DMS153 treated with DMSO at 0.1 percent for 48 hours (cell line): ENCODE measurements around the gene SLC11A2.

ENCODE experiments used
- DNase-seq: peaks from one replicate; lab custom pipeline; 2025; ENCODE audit not compliant: unreplicated experiment; lab: John Stamatoyannopoulos, UW

Gene SLC11A2

DNA sequence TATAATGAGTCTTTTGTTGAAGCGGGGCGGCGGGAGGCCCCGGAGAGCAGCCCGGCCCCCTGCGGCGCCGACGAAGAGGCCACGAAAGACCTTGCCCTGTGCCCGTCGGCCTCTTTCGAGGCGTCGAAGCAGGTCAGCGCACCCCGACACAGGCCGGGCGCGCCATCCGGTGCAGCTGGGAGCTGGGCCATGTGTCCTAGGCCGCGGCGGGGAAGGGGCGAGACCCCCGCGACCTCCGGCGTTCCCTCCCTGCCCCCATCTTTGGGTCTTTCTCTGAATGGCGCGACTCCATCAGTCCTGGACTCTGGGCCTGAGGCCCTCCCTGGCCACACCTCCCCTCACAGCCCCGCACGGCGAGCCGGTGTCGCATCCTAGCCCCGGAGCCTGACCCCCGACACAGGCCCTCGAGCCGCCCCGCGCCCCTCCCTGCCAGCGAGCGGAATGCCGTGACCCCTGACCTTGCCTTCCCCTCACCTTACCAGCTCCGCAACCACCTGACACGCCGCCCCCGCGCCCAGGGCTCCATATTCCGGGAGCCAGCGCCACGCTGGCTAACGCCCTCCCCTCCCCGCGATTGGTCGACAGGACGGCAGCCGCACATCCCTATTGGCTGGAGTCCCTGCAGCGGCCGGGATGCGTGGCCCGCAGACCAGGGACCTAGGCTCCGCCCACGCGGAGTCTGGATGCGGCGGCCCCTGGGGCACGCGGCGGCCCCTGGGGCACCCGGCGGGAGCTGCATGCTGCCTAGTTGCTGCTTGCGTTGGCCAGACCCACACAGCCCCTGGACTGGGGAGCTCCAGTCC lies at the start of gene SLC11A2:
SLC11A2 (minus strand) TSS at position 549 of the 803 bp plus-strand sequence. CDS start 15,656 bp downstream, outside the sequence.
- DNase-seq, result peak; percentile 90

DNA sequence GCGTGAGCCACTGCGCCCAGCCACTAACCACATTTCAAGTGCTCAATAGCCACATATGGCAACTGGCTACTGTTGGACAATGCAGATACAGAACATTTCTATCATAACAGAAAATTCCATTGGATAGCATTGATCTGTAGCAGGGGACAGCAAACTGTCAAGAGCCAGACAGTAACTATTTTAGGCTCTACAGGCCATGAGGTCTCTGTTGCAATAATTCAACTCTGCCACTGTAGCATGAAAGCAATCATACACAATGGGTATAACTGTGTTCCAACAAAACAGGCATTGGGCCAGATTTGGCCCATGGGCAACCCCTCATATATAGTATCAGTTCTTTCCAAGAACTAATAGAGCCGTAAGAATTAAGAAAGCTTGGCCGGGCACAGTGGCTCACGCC lies 49.2 kb upstream of the SLC11A2 start:
- no peak for DNase-seq

DNA sequence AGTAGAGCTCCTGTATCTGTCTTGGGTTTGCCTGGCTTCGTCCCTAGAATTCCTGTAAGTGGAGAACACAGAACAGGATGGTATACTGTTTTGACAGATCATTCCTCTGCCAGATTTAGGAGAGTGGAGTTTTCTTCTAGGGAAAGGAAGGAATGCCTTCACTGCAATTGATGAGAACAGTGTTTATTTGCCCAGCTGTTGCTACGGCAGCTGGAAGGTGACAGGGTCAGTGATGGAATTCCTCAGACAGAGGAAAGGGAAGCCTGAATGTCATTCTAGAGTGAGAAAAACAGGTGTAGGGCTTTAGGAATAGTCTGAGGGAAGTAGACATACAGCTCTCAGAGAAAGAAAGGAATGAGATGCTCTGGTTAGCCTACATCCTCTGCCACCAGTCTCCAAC lies 45.5 kb upstream of the SLC11A2 start:
- no peak for DNase-seq

DNA sequence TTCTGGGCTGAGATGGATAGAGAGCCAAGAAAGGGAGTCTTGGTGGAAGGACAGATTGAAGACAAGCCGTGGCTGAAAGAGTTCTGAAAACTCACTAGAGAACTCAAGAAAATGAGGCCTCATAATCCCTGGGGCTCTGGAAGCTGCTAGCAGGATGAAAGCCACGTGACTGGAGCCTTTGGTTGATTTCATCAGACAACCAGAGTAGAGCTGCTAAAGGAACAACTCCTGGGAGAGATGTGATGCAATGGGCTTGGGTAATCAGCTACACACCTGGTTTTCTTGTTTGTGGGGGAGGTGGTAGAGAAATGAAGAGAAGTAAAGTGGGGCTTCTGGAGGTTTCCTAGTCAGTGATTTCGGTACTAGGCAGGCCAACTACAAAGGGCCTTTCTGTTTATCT lies 43.8 kb upstream of the SLC11A2 start:
- no peak for DNase-seq

DNA sequence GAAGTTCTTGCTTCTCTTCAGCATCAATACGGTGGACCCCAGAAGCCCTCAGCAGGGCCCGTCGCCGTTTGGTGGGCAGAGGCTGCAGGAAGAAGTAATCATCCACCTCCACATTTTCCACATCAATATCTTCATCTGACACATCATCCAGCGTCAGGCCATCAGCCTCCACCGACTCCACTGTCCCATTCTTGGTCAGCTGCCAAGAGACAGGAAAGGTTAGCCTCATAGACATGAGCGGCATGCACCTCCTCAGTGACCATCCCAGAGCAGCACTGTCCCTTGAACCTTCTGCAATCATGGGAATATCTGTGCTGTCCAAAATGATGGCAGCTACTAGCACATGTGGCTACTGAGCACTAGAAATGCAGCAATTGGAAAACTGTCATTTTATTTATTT lies 41.6 kb upstream of the SLC11A2 start:
- no peak for DNase-seq

DNA sequence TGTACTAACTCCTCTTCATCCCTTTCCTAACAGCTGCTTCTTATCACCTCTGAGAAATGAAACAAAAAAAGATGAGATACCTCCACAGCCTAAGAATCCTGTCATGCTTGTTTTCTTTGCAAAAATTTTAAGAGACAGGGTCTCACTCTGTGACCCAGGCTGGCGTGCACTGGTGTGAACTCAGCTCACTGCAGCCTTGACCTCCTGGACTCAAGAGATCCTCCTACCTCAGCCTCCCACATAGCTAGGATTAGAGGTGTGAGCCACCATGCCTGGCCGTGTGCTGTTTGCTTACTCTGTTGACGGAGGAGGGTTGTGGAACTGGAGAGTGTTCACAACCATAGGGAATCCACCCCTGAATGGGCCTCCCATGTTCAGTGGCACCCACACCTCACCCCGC lies 41.0 kb upstream of the SLC11A2 start:
- DNase-seq, result no peak

DNA sequence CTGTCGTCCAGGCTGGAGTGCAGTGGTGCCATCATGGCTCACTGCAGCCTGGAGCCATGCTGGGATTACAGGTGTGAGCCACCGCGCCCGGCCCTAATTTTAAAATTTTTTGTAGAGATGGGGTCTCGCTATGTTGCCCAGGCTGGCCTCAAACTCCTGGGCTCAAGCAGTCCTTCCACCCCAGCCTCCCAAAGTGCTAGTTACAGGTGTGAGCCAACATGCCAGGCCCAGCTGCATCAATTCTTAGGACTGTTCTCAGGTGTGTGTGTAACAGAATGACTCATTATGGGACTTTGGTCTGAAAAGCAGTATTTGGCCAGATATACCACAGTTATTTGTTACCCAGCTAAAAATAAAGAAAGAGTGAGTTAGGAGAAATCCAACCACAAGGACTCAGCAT lies 39.3 kb upstream of the SLC11A2 start:
- no peak for DNase-seq

DNA sequence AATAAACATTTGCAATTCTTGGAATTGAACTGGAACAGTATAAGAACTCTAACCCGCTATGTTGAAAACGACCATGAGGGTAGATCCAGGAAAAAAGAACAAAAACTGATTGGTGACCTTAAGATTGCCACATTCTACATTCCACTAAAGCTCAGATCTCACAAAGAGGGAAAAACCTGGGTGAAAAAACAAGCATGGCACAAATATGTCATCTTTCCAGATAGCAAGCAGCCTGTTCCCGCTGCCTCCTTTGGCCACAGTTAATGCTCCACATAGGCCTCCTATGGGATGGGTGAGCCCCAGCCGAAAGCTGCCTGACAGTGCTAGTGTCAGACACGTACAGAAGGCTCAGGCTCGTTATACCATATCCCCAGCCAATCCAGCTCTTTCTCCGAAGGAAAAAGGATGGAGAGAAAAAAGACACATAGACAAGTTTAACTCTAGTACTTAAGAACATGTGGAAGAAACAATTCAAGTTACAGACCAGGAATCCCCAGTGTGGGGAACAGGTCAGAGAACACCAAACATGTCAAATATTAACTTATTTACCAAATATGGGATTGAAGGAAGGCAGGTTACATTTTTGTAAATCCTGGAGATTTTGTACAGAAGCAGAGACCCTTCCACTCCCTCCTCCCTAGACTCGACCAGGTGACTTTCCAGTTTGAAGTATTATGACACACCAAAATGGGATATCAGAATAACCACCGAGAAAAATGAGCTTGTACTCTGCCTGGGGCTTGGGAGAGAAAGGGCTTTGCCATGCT lies 36.6 kb upstream of the SLC11A2 start:
- no peak for DNase-seq

DNA sequence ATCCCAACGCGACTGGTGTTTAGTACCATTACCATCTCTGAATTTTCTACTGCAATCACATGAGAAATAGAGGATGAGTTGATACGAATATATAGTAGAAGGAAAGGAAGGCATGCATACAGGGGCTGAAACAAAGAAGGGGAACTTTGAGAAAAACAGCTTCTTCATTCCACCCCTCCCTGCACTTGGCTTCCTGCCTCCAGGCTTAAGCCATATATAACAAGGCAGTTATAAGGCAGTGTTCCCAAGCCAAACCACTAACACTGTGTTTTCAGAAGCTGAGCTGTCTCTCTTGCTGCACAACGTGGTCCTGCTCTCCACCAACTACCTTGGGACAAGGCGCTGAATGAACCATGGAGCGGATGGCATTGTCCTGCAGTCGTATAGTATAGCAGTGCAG lies 32.9 kb upstream of the SLC11A2 start:
- DNase-seq, result no peak

DNA sequence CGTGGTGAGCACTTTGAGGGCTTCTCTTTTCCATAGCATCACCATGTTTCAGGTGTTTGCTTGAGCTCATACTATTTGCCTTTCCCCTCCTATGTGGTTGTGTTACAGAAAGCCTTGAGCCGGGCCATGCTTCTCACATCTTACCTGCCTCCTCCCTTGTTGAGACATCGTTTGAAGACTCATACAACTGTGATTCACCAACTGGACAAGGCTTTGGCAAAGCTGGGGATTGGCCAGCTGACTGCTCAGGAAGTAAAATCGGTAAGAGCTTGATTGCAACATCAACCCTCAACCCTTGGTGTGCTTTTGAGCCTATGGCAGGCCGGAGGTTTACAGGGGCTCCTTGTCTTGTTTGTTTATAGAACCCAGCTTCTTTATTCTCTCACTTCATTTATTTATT lies 30.1 kb upstream of the SLC11A2 start:
- DNase-seq, result no peak

DNA sequence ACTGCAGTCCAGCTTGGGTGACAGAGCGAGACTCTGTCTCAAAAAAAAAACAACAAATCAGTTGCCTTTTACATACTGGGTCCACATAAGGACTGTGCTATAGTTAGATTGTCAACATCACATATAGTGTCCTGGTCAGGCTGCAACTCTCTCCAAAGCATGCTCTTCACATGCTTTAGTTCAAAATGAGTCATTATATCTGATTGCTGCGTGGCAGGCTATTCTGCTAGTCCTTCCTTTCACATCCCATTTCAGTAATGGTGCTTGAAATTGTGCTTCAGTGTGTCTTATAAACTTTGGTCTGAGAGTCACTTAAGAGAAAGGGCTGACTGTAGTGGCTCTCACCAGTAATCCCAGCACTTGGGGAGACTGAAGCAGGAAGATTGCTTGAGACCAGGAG lies 28.9 kb upstream of the SLC11A2 start:
- no peak for DNase-seq

DNA sequence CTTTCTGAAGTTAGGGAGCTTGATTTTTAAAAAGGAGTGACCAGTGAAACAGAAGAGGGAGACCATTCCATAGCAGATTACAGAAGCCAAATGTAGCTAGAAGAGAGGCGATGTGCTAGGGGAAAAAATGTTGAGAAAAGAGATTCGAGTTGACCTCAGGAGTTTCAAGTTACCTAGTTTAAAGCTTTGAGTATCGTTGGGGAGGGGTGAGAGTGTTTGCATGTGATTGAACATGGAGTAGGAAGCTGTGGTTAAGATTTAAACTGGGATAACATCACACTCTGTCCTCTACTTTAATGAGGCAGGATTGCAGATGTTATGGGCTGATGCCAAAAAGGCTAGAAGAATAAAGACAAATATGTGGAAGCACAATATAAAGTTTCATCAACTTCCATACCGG lies 25.6 kb upstream of the SLC11A2 start:
- DNase-seq, result no peak

DNA sequence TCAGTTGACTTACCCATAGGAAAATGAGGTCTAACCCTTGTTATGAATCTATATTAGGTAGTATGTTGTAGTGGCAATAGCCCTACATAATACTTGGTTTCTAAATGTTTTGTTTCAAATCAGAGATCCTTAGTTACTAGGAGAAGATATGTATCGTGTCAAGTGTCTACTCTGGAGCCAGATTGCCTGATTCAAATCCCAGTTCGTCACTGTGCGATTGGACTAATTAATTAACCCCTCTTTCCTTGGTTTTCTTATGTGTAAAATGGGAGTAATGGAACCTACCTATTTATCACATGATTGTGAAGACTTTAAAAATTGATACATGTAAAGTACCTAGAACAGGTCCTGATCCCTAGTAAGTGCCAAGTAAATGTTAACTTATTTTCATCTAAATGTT lies 23.3 kb upstream of the SLC11A2 start:
- DNase-seq, result no peak

DNA sequence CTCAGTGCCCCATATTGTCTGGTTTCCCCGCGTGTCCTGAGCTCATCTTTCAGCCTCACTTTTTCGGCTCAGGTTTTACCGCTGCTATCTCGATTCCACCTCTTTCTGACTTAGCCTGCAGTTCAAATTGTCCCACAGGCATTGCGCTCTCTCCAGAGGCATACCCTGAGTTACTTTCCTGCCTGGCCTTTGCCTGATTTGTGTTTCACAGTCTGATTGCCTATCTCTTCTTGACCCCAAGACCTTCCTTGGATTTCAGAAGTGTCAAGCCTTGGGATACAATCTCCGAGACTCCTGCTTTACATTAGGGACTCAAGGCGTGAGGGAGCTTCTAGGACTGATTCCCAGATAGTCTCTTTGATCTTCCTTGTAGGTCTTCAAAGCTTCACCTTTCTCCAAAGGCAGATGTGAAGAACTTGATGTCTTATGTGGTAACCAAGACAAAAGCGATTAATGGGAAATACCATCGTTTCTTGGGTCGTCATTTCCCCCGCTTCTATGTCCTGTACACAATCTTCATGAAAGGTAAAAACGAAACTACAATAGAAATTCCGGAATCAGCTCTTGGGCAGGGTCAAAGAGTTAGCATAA lies 22.6 kb upstream of the SLC11A2 start:
- no peak for DNase-seq

DNA sequence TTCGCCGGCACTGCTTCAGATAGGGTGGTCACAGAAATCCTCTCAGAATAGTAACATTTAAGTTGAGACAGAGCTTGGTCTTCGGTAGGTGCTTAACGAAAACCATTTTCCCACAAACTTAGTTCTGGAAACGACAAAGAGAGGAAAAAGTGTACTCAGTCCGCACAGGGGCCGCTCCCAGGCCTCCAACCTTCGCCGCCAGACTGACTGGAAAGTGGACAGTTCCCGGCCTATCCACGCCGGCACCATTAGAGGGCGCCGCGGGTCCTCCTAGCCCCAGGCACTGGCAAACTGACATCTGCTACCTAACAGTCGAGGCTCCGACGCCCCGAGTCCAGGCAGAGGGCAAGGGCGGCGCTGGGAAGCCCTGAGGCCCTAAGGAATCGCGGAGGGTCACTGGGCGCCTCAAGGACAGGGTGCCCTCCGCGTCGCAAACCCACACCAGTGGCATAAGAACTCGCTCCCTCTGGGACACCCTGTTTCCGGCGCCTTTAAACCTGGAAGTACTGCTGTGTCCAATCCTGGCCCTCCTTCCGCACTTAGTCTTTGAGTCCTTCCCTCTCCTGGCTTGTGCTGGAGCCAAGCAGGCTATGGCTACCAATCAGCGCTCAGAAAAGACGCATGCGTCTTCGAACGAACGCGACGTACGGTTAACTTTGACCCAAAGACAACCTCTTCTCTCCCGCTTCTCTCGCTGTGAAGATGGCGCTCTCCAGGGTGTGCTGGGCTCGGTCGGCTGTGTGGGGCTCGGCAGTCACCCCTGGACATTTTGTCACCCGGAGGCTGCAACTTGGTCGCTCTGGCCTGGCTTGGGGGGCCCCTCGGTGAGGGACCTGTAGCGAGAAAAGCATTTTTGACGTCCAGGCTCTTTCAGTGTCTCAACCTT lies 21.7 kb upstream of the SLC11A2 start, which contains the start of gene LETMD1:
LETMD1 (plus strand) TSS at position 673 of the 886 bp plus-strand sequence; CDS start at position 703, 30 bp downstream.
- peak; percentile 96 for DNase-seq

DNA sequence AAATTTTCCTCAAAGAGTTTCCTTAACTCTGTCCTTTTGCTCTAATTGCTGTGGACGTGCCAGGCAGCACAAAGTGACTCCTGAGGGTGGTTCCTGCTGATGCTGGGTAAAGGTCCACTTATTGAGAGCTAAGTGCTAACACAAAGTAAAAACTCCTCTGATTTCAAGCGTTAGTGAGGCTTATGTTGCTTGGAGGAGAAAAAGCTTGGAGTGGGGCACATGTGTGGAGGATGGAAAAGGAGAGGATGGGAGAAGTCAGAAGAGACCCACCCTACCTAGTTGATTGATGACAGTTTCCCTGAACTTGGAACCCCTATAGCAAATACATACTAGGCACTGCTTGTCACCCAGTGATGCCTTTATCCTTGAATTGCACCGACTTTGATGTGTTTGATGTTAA lies 10.1 kb upstream of the SLC11A2 start:
- DNase-seq, result no peak

DNA sequence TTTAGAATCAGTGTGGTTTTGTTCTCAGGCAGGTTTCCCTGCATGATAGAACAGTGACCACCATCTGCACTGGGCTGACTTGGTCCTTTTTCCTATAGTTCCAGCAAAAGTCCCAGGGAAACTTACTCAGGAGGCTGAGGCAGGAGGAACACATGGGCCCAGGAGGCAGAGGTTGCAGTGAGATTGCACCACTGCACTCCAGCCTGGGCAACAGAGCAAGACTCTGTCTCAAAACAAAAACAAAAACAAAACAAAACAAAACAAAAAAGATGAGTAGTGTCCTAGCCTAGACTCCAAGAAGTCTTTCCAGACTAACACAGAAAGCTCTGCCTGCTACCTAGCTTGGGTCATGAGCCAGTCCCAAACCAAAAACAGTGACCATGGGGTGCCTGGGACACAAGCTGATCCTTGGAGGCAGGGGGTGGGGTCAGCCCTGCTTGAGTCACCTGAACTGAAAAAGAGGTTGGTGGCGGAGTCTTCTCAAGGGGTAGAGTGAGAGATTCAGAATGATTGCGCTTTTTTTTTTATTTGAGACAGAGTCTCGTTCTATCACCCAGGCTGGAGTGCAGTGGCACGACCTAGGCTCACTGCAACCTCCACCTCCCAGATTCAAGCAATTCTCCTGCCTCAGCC lies 7.4 kb upstream of the SLC11A2 start:
- DNase-seq, result no peak

DNA sequence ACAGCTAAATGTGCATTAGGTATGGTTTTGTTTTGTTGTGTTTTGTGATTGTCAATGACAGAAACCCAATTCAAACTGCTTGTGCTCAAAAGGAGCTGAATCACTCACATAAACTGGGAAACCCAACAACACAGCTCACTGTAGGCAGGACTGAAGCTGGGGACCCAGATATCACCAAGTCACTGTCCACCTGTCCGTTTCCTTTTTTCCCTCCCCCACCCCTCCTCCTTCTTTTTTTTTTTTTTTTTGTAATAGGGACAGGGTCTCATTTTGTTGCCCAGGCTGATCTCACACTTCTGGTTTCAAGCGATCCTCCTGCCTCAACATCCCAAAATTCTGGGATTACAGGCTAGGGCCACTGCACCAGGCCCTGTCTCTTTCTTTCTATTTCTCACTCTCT lies 6.9 kb upstream of the SLC11A2 start:
- no peak for DNase-seq

DNA sequence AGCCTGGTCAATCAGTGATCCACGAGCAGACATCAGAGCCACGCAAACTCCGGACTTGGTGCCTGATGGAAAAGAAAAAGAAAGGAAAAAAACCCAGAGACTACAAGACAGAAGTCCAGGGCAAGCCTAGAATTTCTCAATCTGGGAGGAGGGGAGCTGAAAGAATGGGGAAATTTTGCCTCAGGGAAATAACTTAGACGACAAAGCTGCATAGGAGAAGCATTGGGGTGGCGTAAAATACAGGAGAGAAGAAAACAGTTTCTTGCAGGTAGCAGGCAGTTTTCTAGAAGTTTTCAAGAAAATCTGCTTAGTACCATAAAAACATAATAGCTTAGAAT lies 2.6 kb upstream of the SLC11A2 start:
- DNase-seq, result no peak

DNA sequence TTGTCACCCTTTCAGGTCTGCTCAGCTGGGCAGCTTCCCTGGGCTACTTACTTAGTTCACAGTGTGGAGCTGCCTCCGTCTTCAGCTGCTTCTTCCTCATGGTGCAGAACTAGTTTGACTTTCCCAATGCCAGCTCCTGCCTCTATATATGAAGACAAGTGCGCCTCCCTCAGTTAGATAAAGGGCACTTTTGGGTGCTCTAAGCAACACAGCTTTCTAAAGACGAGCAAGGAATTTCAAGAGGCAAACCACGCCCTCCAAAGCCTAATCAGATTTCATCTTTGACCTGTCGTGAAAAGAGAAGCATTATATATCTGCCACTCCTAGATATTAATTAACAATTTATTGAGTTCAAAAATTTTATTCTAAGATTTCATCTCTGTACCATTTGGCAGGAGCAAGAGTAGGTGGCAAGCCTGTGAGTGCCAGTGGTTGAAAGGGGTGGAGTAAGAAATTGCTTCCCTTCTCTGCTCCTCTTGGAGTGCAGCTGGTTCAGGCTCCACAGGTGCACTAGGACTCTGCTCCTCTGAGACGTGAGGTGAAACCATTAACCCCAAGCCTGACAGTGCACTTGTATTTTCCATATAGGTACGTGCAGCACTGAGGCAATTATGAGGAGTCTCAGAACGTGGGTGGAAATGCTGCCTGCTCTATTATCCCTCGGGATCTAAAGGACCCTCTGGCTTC lies 2.1 kb upstream of the SLC11A2 start:
- DNase-seq, result peak; percentile 28
